ENCODE results near the gene TENM4. TPM values are rescaled to one million over a fixed set of nuclear protein-coding genes. Genes with fewer than 3 reads are reported as not detected.

TENM4 gene
- total RNA-seq, 2 donors from 2014 or later: 2.6 to 6.8 TPM

GRCh38 chr11:79336797-79337517, 103.9 kb downstream of the TENM4 start:
- TF ChIP-seq POLR2A (IDR thresholded peaks at IDR 0.05): no peak
- TF ChIP-seq POLR2AphosphoS5 (IDR thresholded peaks at IDR 0.05): no peak
- no peak for TF ChIP-seq CTCF (IDR thresholded peaks at IDR 0.05)
- intact Hi-C loops (cut with DNase I): no loop called here
- H3K4me1 ChIP-seq (replicated peaks): no peaks in the 10 kb centered on the region
- H3K27me3 ChIP-seq (replicated peaks; ENCODE audit: insufficient read depth): no peaks in the 10 kb centered on the region
- H3K27ac ChIP-seq: no peak overlapping the region
- H3K4me3 ChIP-seq: no peak overlapping the region
- H3K9me3 ChIP-seq: no peaks in the 10 kb centered on the region
- H3K36me3 ChIP-seq: no peaks in the 10 kb centered on the region
- 74% methylated on average over 6 of the region's 6 CpGs for WGBS
- DNase-seq (ENCODE audit: low spot score): no peak

- Histone ChIP-seq H3K4me1 (replicated peaks) (no peaks in the 10 kb centered on the region), H3K27me3 (replicated peaks; ENCODE audit: insufficient read depth) (no peaks in the 10 kb centered on the region), H3K36me3 (no peaks in the 10 kb centered on the region), H3K9me3 (no peaks in the 10 kb centered on the region), H3K27ac (no peak overlapping the region), H3K4me3 (no peak overlapping the region)
- intact Hi-C loops (cut with DNase I): no loop called here
- no peak for DNase-seq (ENCODE audit: low spot score)
- TF ChIP-seq POLR2A (IDR thresholded peaks at IDR 0.05) (no peak), POLR2AphosphoS5 (IDR thresholded peaks at IDR 0.05) (no peak), CTCF (IDR thresholded peaks at IDR 0.05) (no peak)
- 83% methylated on average over 3 of the region's 3 CpGs for WGBS
These were observed 105.1 kb downstream of the TENM4 start for GRCh38 chr11:79335681-79336080.

- no peak for DNase-seq (ENCODE audit: low spot score)
- intact Hi-C loops (cut with DNase I): no loop called here
- no peaks in the 10 kb centered on the region for H3K36me3 ChIP-seq
These were observed 107.5 kb downstream of the TENM4 start for GRCh38 chr11:79333355-79333754.

GRCh38 chr11:79332017-79332416, 108.8 kb downstream of the TENM4 start:
- Histone ChIP-seq H3K4me3 (no peak overlapping the region), H3K4me1 (replicated peaks) (no peaks in the 10 kb centered on the region), H3K27me3 (replicated peaks; ENCODE audit: insufficient read depth) (no peaks in the 10 kb centered on the region), H3K36me3 (no peaks in the 10 kb centered on the region), H3K27ac (no peak overlapping the region), H3K9me3 (no peaks in the 10 kb centered on the region)
- intact Hi-C loops (cut with DNase I): no loop called here
- no peak for DNase-seq (ENCODE audit: low spot score)
- 55% methylated on average over 2 of the region's 2 CpGs for WGBS
- TF ChIP-seq CTCF (IDR thresholded peaks at IDR 0.05) (no peak), POLR2AphosphoS5 (IDR thresholded peaks at IDR 0.05) (no peak), POLR2A (IDR thresholded peaks at IDR 0.05) (no peak)

More at GRCh38 chr11:79333355-79333754, 107.5 kb downstream of the TENM4 start:
- no peaks in the 10 kb centered on the region for H3K9me3 ChIP-seq
- TF ChIP-seq CTCF (IDR thresholded peaks at IDR 0.05) (no peak), POLR2AphosphoS5 (IDR thresholded peaks at IDR 0.05) (no peak), POLR2A (IDR thresholded peaks at IDR 0.05) (no peak)
- 72% methylated on average over 2 of the region's 2 CpGs for WGBS
- H3K27ac ChIP-seq: no peak overlapping the region
- H3K27me3 ChIP-seq (replicated peaks; ENCODE audit: insufficient read depth): no peaks in the 10 kb centered on the region
- H3K4me1 ChIP-seq (replicated peaks): no peaks in the 10 kb centered on the region
- H3K4me3 ChIP-seq: no peak overlapping the region
